T-helper 17 cell (primary cell): Measurements from ENCODE around the gene PCK2. TPM values are rescaled to one million over a fixed set of nuclear protein-coding genes. Genes with fewer than 3 reads are reported as not detected.
"Not testable (repeated sequence)": the region's sequence is repeated elsewhere in the genome, so short reads cannot be mapped to it uniquely, and the experiment has no call there.

Experiments used
- ATAC-seq: fragments of 150-1000 bp; cut with Tn5 transposase; 2 replicates; pipeline ENCODE4 v1.10.0; 2021; ENCODE audit warnings: mild to moderate bottlenecking, moderate library complexity
- DNase-seq, 3 donors: peaks; one replicate each; pipeline versions ENCODE4 v3.0.0 to v3.0.0-alpha.2; 2020 to 2021
- H3K9me3 ChIP-seq: one replicate; pipeline ENCODE4 v1.7.0; 2013; ENCODE audit warnings: low read length, mild to moderate bottlenecking; ENCODE audit not compliant: control insufficient read depth, poor library complexity, severe bottlenecking
- H3K27ac Mint-ChIP-seq: one replicate; pipeline ENCODE4 v1.8.0; 2022; ENCODE audit warnings: mild to moderate bottlenecking, moderate library complexity, mixed read lengths
- H3K27me3 Mint-ChIP-seq: one replicate; pipeline ENCODE4 v1.8.0; 2022; ENCODE audit warnings: mixed read lengths
- H3K36me3 Mint-ChIP-seq: one replicate; pipeline ENCODE4 v1.8.0; 2022; ENCODE audit warnings: low read depth, mixed read lengths
- H3K4me1 Mint-ChIP-seq: one replicate; pipeline ENCODE4 v1.8.0; 2022; ENCODE audit warnings: mild to moderate bottlenecking, mixed read lengths
- H3K4me3 Mint-ChIP-seq: one replicate; pipeline ENCODE4 v1.8.0; 2022; ENCODE audit warnings: mild to moderate bottlenecking, moderate library complexity, mixed read lengths
- total RNA-seq, 4 donors: library from RNA in 2 of 4; stranded (reverse) in 2 of 4; gene quantifications; one replicate each; pipeline ENCODE4 v1.2.3 and lab custom pipeline; 2022 to 2026

PCK2 gene
- 10 to 100 TPM; 14.2 to 15.5 TPM for total RNA-seq
- 13.3 to 51.5 reads per million in 2 donors for total RNA-seq (lab: John Stamatoyannopoulos, UW)

GRCh38 chr14:24093901-24094840 is at the start of gene PCK2:
Gene PCK2, plus strand, starts transcription at chr14:24094311. Its CDS starts 95 bp downstream, at chr14:24094406.
- peak within 1 kb of the TSS; percentile 95 for H3K27ac Mint-ChIP-seq
- H3K4me3 Mint-ChIP-seq, result peak within 1 kb of the TSS; percentile 99
- DNase-seq, result peak; percentile 49 to 72 (median 66)
- no peaks in the 10 kb centered on the region for H3K36me3 Mint-ChIP-seq
- ATAC-seq, result peak; percentile 80
- H3K9me3 ChIP-seq, result no peaks in the 10 kb centered on the region
- no peaks in the 10 kb centered on the region for H3K27me3 Mint-ChIP-seq
- H3K4me1 Mint-ChIP-seq, result peaks cover 34% of the 10 kb centered on the region

GRCh38 chr14:24049002-24049401 is 45.1 kb upstream of the PCK2 start:
- not testable (repeated sequence) for DNase-seq, H3K9me3 ChIP-seq, H3K4me3 Mint-ChIP-seq, H3K4me1 Mint-ChIP-seq, ATAC-seq, H3K36me3 Mint-ChIP-seq, H3K27ac Mint-ChIP-seq
- peaks cover 53% of the 10 kb centered on the region for H3K27me3 Mint-ChIP-seq

GRCh38 chr14:24050753-24051152 is 43.4 kb upstream of the PCK2 start:
- H3K27ac Mint-ChIP-seq, DNase-seq, H3K9me3 ChIP-seq, H3K36me3 Mint-ChIP-seq, H3K4me1 Mint-ChIP-seq, ATAC-seq: not testable (repeated sequence)
- Mint-ChIP-seq H3K27me3 (peaks cover 59% of the 10 kb centered on the region), H3K4me3 (peak overlapping the region; percentile 88)

GRCh38 chr14:24051176-24051788 is 42.8 kb upstream of the PCK2 start:
- no peak for ATAC-seq
- Mint-ChIP-seq H3K4me1 (peaks cover 7% of the 10 kb centered on the region), H3K27ac (no peak overlapping the region), H3K4me3 (peak overlapping the region; percentile 88), H3K36me3 (peaks cover 4% of the 10 kb centered on the region), H3K27me3 (peaks cover 55% of the 10 kb centered on the region)
- H3K9me3 ChIP-seq, result no peaks in the 10 kb centered on the region
- DNase-seq, result no peak

- H3K9me3 ChIP-seq, result no peaks in the 10 kb centered on the region
- Mint-ChIP-seq H3K27me3 (peaks cover 50% of the 10 kb centered on the region), H3K4me1 (peaks cover 7% of the 10 kb centered on the region), H3K27ac (peak within 1 kb of the TSS; percentile 39), H3K36me3 (peaks cover 4% of the 10 kb centered on the region), H3K4me3 (peak within 1 kb of the TSS; percentile 88)
- peak; percentile 37 to 62 (median 49) for DNase-seq
- peak; percentile 78 for ATAC-seq
Observed at GRCh38 chr14:24051789-24052655, 42.1 kb upstream of the PCK2 start, which contains the start of gene CARMIL3. Gene CARMIL3, plus strand, starts transcription at chr14:24052009. Its CDS starts 145 bp downstream, at chr14:24052154.

- Mint-ChIP-seq H3K36me3 (peaks cover 4% of the 10 kb centered on the region), H3K27ac (peak overlapping the region; percentile 39), H3K27me3 (peaks cover 50% of the 10 kb centered on the region), H3K4me1 (peaks cover 7% of the 10 kb centered on the region), H3K4me3 (peak overlapping the region; percentile 88)
- DNase-seq (no peak), ATAC-seq (no peak)
- no peaks in the 10 kb centered on the region for H3K9me3 ChIP-seq
Observed at GRCh38 chr14:24052656-24053547, 41.2 kb upstream of the PCK2 start.

- H3K27ac Mint-ChIP-seq, result no peak overlapping the region
Observed at GRCh38 chr14:24053548-24054323, 40.4 kb upstream of the PCK2 start.

GRCh38 chr14:24054324-24054641 is 39.8 kb upstream of the PCK2 start:
- ATAC-seq (no peak), DNase-seq (no peak)
- H3K27ac Mint-ChIP-seq, result no peak overlapping the region
- peaks cover 39% of the 10 kb centered on the region for H3K27me3 Mint-ChIP-seq
- peaks cover 4% of the 10 kb centered on the region for H3K36me3 Mint-ChIP-seq
- H3K9me3 ChIP-seq, result no peaks in the 10 kb centered on the region
- peaks cover 11% of the 10 kb centered on the region for H3K4me1 Mint-ChIP-seq
- H3K4me3 Mint-ChIP-seq, result no peak overlapping the region

More at GRCh38 chr14:24053548-24054323, 40.4 kb upstream of the PCK2 start:
- DNase-seq (no peak), ATAC-seq (no peak)
- H3K27me3 Mint-ChIP-seq, result peaks cover 43% of the 10 kb centered on the region
- no peaks in the 10 kb centered on the region for H3K9me3 ChIP-seq
- H3K4me3 Mint-ChIP-seq, result peak overlapping the region; percentile 88
- peaks cover 4% of the 10 kb centered on the region for H3K36me3 Mint-ChIP-seq
- peaks cover 11% of the 10 kb centered on the region for H3K4me1 Mint-ChIP-seq

- no peak overlapping the region for H3K4me3 Mint-ChIP-seq
- no peaks in the 10 kb centered on the region for H3K9me3 ChIP-seq
- peaks cover 38% of the 10 kb centered on the region for H3K27me3 Mint-ChIP-seq
- H3K4me1 Mint-ChIP-seq, result peaks cover 11% of the 10 kb centered on the region
- H3K27ac Mint-ChIP-seq, result no peak overlapping the region
- ATAC-seq (no peak), DNase-seq (no peak)
- H3K36me3 Mint-ChIP-seq, result peaks cover 4% of the 10 kb centered on the region
Observed at GRCh38 chr14:24054646-24055045, 39.5 kb upstream of the PCK2 start.

- Mint-ChIP-seq H3K27ac (no peak overlapping the region), H3K36me3 (peaks cover 4% of the 10 kb centered on the region), H3K4me3 (peak overlapping the region; percentile 64), H3K4me1 (peaks cover 10% of the 10 kb centered on the region), H3K27me3 (peaks cover 24% of the 10 kb centered on the region)
- ATAC-seq (no peak), DNase-seq (no peak)
- no peaks in the 10 kb centered on the region for H3K9me3 ChIP-seq
Observed at GRCh38 chr14:24055971-24056799, 37.9 kb upstream of the PCK2 start.

- H3K9me3 ChIP-seq, result no peaks in the 10 kb centered on the region
- H3K27me3 Mint-ChIP-seq, result peaks cover 24% of the 10 kb centered on the region
- H3K4me3 Mint-ChIP-seq, result peak overlapping the region; percentile 64
- DNase-seq (no peak), ATAC-seq (no peak)
- no peak overlapping the region for H3K27ac Mint-ChIP-seq
- H3K4me1 Mint-ChIP-seq, result peaks cover 10% of the 10 kb centered on the region
- peaks cover 4% of the 10 kb centered on the region for H3K36me3 Mint-ChIP-seq
Observed at GRCh38 chr14:24056800-24057184, 37.3 kb upstream of the PCK2 start.
